HEK293 (cell line): ENCODE data around the gene SPDYE2B.
"Not testable (repeated sequence)": the region's sequence is repeated elsewhere in the genome, so short reads cannot be mapped to it uniquely, and the experiment has no call there.

Experiments used
- CTCF ChIA-PET: fragments of 350-600 bp; formaldehyde crosslinking; extraction: SDS; loops from one replicate; lab custom pipeline; 2021; ENCODE audit warnings: antibody characterized with exemption; lab: Yijun Ruan, JAX
- POLR2A ChIA-PET: fragments of 300-600 bp; formaldehyde crosslinking; extraction: SDS; loops from one replicate; lab custom pipeline; 2020; ENCODE audit warnings: antibody characterized with exemption, inconsistent platforms; lab: Yijun Ruan, JAX
- H3K27ac ChIP-seq: fragments of 200-500 bp; sonication (Bioruptor generic); 2 replicates; pipeline ENCODE4 v1.5.1; 2014; ENCODE audit warnings: low read depth, low read length, control low read depth, inconsistent platforms; ENCODE audit errors: extremely low read depth
- H3K36me3 ChIP-seq, 2 experiments: fragments of 200-500 bp in 1 of 2; sonication (Bioruptor generic) in 1 of 2; 1 replicate in 1 of 2; 2 replicates in 1 of 2; pipeline ENCODE4 v1.5.1; 2014 to 2017; ENCODE audit warnings: inconsistent platforms in 2 of 2, low read length in 2 of 2; ENCODE audit not compliant: control insufficient read depth in 2 of 2, insufficient read depth in 1 of 2
- H3K4me1 ChIP-seq: fragments of 200-500 bp; sonication (Bioruptor generic); 2 replicates; pipeline ENCODE4 v1.5.1; 2014; ENCODE audit warnings: mild to moderate bottlenecking, low read length, inconsistent platforms; ENCODE audit not compliant: control insufficient read depth, insufficient read depth
- H3K4me3 ChIP-seq: 2 replicates; pipeline ENCODE4 v1.5.1; 2011; ENCODE audit warnings: low read depth, mild to moderate bottlenecking, control low read depth, low read length, moderate library complexity
- H3K9me3 ChIP-seq: fragments of 200-500 bp; sonication (Bioruptor generic); 2 replicates; pipeline ENCODE4 v1.5.1; 2014; ENCODE audit warnings: low read depth, low read length, inconsistent platforms; ENCODE audit not compliant: control insufficient read depth, insufficient read depth

Gene SPDYE2B

DNA sequence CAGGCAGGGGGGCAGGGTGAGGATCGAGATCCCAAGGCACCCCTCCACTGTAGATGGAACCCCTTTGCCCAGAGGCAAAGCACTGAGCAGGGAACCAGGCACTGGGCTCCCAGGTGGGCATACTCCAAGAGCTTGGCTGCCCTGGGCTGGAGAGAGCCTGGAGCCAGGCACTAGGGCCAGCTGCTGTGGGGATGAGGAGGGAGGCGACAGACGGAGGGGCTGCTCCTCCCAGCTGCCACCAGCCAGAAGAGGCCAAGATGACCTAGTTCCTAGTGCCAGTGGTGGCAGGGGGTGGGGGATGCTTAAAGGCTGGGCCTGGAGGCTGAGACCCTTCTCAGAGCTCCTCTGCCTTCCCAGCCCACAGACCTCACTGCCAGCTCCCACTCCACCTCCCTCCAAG lies 35.2 kb upstream of the SPDYE2B start:
- H3K9me3 ChIP-seq, POLR2A ChIA-PET, H3K4me1 ChIP-seq, CTCF ChIA-PET, H3K27ac ChIP-seq, H3K36me3 ChIP-seq, H3K4me3 ChIP-seq: not testable (repeated sequence)

DNA sequence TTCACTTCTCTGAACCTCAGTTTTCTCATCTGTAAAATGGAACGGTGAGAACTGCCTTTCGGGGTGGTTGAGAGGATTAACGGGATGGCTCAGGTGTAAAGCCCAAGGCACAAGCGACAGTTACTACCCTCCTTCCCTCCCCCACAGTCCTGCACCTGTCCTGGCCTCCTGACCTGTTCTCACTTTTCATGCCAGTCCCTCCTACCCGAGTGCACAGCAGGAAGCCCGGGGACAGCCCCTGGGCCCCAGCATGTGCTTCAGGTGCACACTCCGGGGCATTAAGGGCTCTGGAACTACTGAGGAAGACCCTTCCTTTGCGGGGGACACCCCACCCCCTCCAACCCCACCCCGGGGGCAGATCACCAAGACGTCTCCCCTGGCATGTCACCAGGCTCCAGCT lies 34.2 kb upstream of the SPDYE2B start:
- H3K4me3 ChIP-seq, H3K36me3 ChIP-seq, H3K9me3 ChIP-seq, POLR2A ChIA-PET, H3K27ac ChIP-seq, H3K4me1 ChIP-seq, CTCF ChIA-PET: not testable (repeated sequence)

DNA sequence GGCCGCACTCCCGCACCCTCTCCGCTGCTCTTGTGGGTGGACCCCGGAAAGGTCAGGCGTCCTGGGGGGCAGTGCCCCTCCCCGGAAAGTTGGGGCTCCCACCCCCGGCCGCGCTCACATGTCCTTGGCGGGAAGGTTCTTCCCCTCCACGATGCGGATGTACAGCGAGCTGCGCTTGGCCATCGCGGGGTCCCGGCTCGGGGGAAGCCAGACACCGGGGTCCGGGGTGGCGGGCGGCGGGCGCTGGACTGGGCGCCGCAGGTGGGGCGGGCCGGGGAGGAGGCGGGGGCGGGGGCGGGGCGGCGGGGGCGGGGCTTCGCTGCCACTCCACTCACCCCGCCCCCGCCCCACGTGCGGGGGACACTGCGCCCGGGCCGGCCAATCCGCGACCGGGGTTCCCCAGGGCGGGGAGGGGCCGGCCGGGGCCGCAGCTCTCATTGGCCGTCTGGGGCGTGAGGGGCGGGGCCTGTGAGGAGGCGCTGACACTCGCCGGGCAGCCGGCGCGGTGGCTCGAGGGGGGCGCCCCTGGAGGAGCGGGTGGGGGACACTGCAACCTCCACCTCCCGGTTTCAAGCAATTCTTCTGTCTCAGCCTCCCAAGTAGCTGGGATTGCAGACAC lies 33.5 kb upstream of the SPDYE2B start, which contains the start of gene RASA4:
Gene RASA4 (minus strand): TSS at position 250 of the 619 bp plus-strand sequence. CDS start 67 bp downstream, at position 183.
- H3K27ac ChIP-seq, H3K36me3 ChIP-seq, CTCF ChIA-PET, H3K4me1 ChIP-seq, POLR2A ChIA-PET, H3K9me3 ChIP-seq: not testable (repeated sequence)
- H3K4me3 ChIP-seq = peak within 1 kb of the TSS; percentile 36

DNA sequence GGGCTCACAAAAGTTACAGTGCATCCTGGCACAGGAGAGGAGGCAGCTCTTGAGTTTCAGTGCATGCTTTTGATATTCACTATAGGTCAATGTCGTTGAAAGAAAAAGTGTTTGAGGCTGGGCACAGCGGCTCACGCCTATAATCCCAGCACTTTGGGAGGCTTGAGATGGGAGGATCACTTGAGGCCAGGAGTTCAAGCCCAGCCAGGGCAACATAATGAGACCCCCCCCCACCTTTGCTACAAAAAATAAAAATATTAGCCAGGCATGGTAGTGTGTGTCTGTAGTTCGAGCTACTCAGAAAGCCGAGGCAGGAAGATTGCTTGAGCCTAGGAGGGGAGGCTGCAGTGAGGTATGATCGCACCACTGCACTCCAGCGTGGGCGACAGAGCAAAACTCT lies 32.0 kb upstream of the SPDYE2B start:
- H3K4me1 ChIP-seq, H3K4me3 ChIP-seq, POLR2A ChIA-PET, H3K27ac ChIP-seq, H3K9me3 ChIP-seq, CTCF ChIA-PET, H3K36me3 ChIP-seq: not testable (repeated sequence)

DNA sequence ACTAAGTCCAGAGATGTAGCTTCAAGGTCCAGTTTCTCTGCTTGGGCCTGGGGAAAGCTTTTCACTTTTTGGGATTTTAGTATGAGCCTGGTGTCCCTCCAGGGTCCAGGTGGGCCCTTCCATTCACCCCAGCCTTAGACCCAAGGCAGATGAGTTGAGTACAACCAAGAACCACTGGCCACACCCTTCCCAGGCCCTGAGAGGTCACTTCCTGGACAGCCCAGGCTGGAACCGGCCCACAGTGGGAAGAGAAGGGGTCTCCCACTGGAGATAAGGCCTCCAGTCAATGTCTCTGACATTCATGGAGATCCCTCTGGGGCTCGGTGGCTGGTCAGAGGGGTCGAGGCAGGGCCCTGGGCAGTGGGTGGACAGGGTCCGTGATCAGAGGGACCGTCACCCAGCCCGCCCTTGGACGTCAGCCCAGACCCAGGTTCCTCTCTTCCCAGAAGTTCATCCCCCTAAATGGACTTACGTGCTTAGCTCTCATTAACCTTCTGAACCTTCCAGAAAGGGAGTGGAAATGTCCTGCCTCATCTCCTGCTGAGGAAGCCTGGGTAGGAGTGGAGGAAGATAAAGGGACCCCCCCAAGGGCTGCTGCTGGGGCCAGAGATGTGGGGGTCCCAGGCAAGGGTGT lies 22.7 kb upstream of the SPDYE2B start:
- H3K27ac ChIP-seq, POLR2A ChIA-PET, H3K4me3 ChIP-seq, H3K9me3 ChIP-seq, CTCF ChIA-PET, H3K36me3 ChIP-seq, H3K4me1 ChIP-seq: not testable (repeated sequence)

DNA sequence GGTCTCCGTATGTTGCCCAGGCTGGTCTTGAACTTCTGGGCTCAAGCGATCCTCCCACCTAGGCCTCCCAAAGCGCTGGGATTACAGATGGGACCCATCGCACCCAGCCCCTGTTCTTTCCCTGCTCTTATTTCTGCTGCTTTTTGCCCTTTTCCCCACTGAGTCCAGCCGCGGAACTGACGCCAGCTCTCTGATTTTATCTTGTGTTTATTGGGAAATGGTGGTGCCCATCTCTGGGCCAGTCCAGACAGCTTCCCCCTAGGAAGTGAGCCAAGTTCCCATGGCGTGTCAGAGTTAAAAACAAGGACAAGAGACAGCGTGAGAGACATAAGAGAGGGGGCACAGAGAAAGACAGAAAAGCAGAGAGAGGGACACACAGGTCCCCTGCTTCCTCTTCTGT lies 19.5 kb upstream of the SPDYE2B start:
- H3K36me3 ChIP-seq, H3K9me3 ChIP-seq, H3K4me1 ChIP-seq, POLR2A ChIA-PET, CTCF ChIA-PET, H3K27ac ChIP-seq, H3K4me3 ChIP-seq: not testable (repeated sequence)

DNA sequence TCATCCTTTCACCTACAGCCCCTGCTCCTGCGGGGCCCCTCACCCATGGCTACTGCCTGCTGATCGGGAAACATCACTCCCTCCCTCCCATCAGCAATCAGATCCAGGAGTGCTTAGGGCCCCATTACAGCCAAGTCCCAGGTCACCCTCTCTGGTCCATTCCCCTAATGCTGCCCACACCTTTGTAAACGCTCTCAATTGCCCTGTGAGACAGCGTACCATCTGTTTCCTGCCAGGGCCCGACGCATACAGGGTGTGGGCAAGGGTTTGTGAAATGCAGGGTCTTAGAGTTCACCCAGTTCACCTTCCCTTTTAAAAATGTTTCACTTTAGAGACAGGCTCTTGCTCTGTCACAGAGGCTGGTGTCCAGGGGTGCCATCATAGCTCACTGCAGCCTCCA lies 15.8 kb upstream of the SPDYE2B start:
- H3K36me3 ChIP-seq, H3K27ac ChIP-seq, H3K4me3 ChIP-seq, H3K4me1 ChIP-seq, CTCF ChIA-PET, H3K9me3 ChIP-seq, POLR2A ChIA-PET: not testable (repeated sequence)

DNA sequence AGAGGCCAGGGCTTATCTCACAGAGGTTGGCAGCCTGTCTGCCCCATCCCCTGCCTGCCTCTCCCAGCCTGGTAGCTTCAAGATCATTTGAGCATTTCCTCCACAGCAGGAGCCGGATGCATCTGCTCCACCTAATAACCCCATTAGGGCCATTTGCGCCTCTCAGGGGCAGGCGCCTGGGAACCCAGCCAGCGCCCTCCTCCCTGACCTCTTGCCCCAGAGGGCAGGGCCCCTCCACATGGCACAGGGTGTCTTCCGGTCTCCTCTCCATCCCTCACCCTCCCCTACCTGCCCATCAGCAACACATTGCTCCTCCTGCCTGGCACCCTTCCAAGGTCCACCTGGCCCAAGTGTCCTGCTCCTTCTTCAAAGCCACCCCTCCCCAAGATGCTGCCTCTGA lies 14.8 kb upstream of the SPDYE2B start:
- CTCF ChIA-PET, H3K4me3 ChIP-seq, H3K9me3 ChIP-seq, H3K36me3 ChIP-seq, H3K27ac ChIP-seq, H3K4me1 ChIP-seq, POLR2A ChIA-PET: not testable (repeated sequence)

DNA sequence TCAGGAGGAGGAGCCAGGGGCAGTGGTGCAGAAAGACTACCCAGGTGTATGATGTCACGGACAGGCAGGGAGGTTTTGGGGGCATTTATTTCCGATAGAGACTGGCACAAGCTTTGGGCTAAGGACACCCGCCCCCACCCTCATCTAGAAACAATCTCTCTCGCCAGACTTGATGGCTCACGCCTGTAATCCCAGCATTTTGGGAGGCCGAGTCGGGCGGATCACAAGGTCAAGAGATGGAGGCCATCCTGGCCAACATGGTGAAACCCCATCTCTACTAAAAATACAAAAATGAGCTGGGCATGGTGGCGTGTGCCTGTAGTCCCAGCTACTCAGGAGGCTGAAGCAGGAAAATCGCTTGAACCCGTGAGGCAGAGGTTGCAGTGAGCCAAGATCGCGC lies 13.2 kb upstream of the SPDYE2B start:
- H3K4me3 ChIP-seq, H3K27ac ChIP-seq, CTCF ChIA-PET, H3K4me1 ChIP-seq, H3K9me3 ChIP-seq, POLR2A ChIA-PET, H3K36me3 ChIP-seq: not testable (repeated sequence)

DNA sequence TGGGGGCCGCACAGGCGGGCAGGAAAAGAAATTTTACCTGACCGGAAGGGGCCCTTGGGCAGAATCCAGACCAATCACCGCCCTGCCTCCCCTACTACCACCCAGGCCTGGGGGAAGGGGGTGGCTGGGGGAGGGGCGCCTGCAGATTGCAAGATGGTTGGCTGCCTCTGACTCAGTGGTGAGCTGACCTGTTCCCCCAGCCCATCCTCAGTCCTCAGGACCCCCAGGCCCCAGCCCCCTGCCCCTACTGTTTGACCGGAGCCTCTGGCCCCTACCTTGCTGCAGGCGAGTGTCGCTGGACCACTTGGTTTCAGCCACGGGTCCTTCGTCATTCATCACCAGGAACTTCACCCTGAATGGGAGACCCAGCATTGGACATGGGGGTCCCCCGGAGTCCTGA lies 11.3 kb upstream of the SPDYE2B start:
- H3K4me3 ChIP-seq, H3K9me3 ChIP-seq, CTCF ChIA-PET, H3K4me1 ChIP-seq, H3K36me3 ChIP-seq, H3K27ac ChIP-seq, POLR2A ChIA-PET: not testable (repeated sequence)

DNA sequence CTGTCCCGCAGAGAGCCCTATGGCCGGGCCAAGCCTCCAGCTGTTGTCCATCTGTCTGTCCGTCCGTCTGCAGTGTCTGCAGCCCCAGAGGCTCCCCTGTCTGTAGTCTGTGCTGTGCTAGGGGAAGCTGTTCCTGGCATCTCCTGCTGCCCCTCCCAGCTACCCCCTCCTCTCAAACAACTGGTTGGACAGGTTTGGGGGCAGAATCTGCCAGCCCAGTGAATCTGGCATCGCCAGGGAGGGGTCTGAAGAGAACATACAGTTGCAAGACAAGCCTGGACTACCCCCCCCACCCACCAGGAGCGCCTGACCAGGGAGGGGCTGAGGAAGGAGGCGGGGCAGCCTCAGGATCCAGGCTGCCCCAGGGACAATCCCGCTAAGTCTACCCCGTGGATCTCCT lies 7.4 kb upstream of the SPDYE2B start, which contains the start of gene UPK3BL1:
Gene UPK3BL1 (minus strand): TSS at position 101 of the 400 bp plus-strand sequence. CDS start 50 bp downstream, at position 51.
- H3K27ac ChIP-seq, H3K9me3 ChIP-seq, H3K4me1 ChIP-seq, POLR2A ChIA-PET, H3K4me3 ChIP-seq, H3K36me3 ChIP-seq, CTCF ChIA-PET: not testable (repeated sequence)
